Thyroid gland (tissue), 4 donors: ENCODE data around the gene PDAP1.

Experiments
- CTCF ChIP-seq, 6 experiments: fragments of 200-600 bp in 3 of 6; fragments of 450-650 bp in 3 of 6; sonication (generic) in 3 of 6; IDR thresholded peaks; one replicate each; pipeline ENCODE4 v1.5.1; 2016 to 2019; ENCODE audit warnings: antibody characterized with exemption in 6 of 6, mild to moderate bottlenecking in 2 of 6, inconsistent platforms in 1 of 6, moderate library complexity in 1 of 6
- POLR2A ChIP-seq, 2 donors: fragments of 450-650 bp; IDR thresholded peaks; one replicate each; pipeline ENCODE4 v1.6.1; 2017; ENCODE audit warnings: antibody characterized with exemption in 2 of 2, mild to moderate bottlenecking in 2 of 2, moderate library complexity in 1 of 2

- TF ChIP-seq CTCF (IDR thresholded peaks at IDR 0.05) = no peak
- TF ChIP-seq POLR2A (IDR thresholded peaks at IDR 0.05) = no peak
These were observed 14.2 kb upstream of the PDAP1 start for GRCh38 chr7:99422625-99423024.
